HEK293T (cell line): ENCODE data around the gene TRPM3.

Source experiments
- CTCF ChIA-PET: fragments of 350-600 bp; formaldehyde crosslinking; extraction: SDS; loops from one replicate; lab custom pipeline; 2021; ENCODE audit warnings: antibody characterized with exemption, inconsistent platforms; lab: Yijun Ruan, JAX
- POLR2A ChIA-PET: fragments of 350-600 bp; formaldehyde crosslinking; extraction: SDS; loops from one replicate; lab custom pipeline; 2020; ENCODE audit warnings: antibody characterized with exemption, inconsistent platforms; lab: Yijun Ruan, JAX
- DNase-seq: peaks from one replicate; pipeline ENCODE4 v3.0.0; 2012; ENCODE audit warnings: mixed read lengths; ENCODE audit errors: extremely low spot score
- ARNT ChIP-seq: fragments of 450-650 bp; IDR thresholded peaks from 2 replicates; pipeline ENCODE4 v1.6.1; 2017; ENCODE audit warnings: mild to moderate bottlenecking
- BHLHE40 ChIP-seq: fragments of 450-650 bp; IDR thresholded peaks from 2 replicates; pipeline ENCODE4 v1.6.1; 2016; ENCODE audit warnings: mild to moderate bottlenecking, moderate library complexity, borderline replicate concordance
- CTBP1 ChIP-seq: fragments of 450-650 bp; IDR thresholded peaks from 2 replicates; pipeline ENCODE4 v1.6.1; 2016; ENCODE audit warnings: borderline replicate concordance
- ELF4 ChIP-seq: fragments of 450-650 bp; IDR thresholded peaks from 2 replicates; pipeline ENCODE4 v1.6.1; 2017; ENCODE audit warnings: antibody characterized with exemption
- FOXA1 ChIP-seq: fragments of 450-650 bp; IDR thresholded peaks from 2 replicates; pipeline ENCODE4 v1.6.1; 2016; ENCODE audit warnings: mild to moderate bottlenecking
- FOXK2 ChIP-seq: fragments of 450-650 bp; IDR thresholded peaks from 2 replicates; pipeline ENCODE4 v1.6.1; 2016; ENCODE audit warnings: mild to moderate bottlenecking
- FOXM1 ChIP-seq: fragments of 450-650 bp; IDR thresholded peaks from 2 replicates; pipeline ENCODE4 v1.6.1; 2017; ENCODE audit warnings: mild to moderate bottlenecking, borderline replicate concordance
- HDGF ChIP-seq: fragments of 450-650 bp; IDR thresholded peaks from 2 replicates; pipeline ENCODE4 v1.6.1; 2017; ENCODE audit warnings: antibody characterized with exemption, borderline replicate concordance
- L3MBTL2 ChIP-seq: fragments of 450-650 bp; conservative IDR thresholded peaks from 2 replicates; pipeline ENCODE4 v1.6.1; 2016; ENCODE audit warnings: mild to moderate bottlenecking
- LEF1 ChIP-seq: fragments of 450-650 bp; IDR thresholded peaks from 2 replicates; pipeline ENCODE4 v1.6.1; 2017; ENCODE audit warnings: mild to moderate bottlenecking, borderline replicate concordance
- NFRKB ChIP-seq: fragments of 450-650 bp; IDR thresholded peaks from 2 replicates; pipeline ENCODE4 v1.6.1; 2016; ENCODE audit warnings: mild to moderate bottlenecking, moderate library complexity
- SP1 ChIP-seq: fragments of 450-650 bp; IDR thresholded peaks from 2 replicates; pipeline ENCODE4 v1.6.1; 2017
- SUZ12 ChIP-seq: fragments of 450-650 bp; IDR thresholded peaks from 2 replicates; pipeline ENCODE4 v1.6.1; 2016; ENCODE audit warnings: mild to moderate bottlenecking
- TARDBP ChIP-seq: fragments of 450-650 bp; IDR thresholded peaks from 2 replicates; pipeline ENCODE4 v1.6.1; 2016
- ZNF384 ChIP-seq: fragments of 450-650 bp; IDR thresholded peaks from 2 replicates; pipeline ENCODE4 v1.6.1; 2016
- TF ChIP-seq, protein P1 (sequence below): fragments of 450-650 bp; IDR thresholded peaks from 2 replicates; pipeline ENCODE4 v1.6.1; 2016

TRPM3 gene

DNA sequence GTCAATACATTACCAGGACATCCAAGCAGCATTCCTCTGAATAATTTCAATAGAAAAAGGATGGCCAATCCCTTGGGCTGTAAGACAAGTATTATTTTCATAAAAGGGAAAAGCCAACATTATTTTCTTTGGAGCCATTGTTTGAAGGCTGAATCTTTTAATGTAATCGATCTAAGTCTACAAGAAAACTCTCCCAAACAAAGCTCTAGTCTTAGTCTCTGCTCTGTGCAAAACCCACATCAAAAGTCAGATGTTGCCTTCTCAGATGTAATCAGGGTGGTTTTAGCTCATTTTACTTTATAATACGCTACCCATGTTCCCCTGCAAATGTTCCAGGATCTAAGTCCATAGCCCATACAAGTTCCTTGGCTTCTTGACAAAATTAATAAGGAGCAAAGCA lies 325.6 kb downstream of the TRPM3 start:
- no peak for DNase-seq
- ChIA-PET CTCF (no interaction called here), POLR2A (no interaction called here)
- TF ChIP-seq ARNT (no peak), SUZ12 (no peak), ELF4 (no peak)

DNA sequence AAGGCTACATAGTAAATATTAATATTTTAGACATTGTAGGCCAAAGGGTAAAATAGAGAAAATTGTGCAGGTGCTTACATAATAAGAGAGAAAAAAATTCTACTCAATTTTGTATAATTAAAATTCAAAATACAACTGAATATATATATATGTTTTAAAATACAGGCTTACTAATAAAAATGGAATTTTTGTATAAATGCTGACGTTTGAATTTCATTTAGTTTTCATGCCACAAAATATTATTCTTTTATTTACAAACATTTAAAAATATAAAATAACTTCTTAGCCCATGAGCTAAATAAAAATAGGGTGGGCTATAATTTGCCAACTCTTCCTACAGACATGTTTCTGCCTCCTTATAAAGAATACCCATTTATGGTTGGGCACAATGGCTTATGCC lies 328.6 kb downstream of the TRPM3 start:
- ChIA-PET POLR2A (no interaction called here), CTCF (no interaction called here)
- TF ChIP-seq ELF4 (no peak), BHLHE40 (no peak), NFRKB (no peak), FOXM1 (no peak), FOXK2 (no peak), L3MBTL2 (no peak), FOXA1 (no peak), ARNT (no peak)
- DNase-seq = no peak

DNA sequence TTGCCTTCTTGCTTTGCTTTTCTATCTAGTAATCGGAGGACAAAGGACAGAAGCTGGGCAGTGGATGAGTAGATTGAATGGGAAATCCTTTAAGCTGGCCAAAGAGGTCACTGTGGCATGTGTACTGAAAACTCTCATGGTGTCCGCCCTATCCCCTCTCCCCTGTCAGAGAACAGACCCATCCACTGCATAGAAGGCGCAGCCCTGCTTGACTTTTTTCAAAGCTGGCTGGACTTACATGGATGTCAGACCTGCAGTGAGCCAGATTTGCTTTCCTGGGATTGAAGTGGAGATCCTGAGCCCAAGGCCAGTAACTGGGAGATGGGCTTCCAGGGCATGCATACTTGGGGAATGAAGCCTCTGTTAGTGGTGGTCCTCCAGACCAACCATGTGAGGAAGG lies 329.5 kb downstream of the TRPM3 start:
- CTCF ChIA-PET = no interaction called here
- TF ChIP-seq NFRKB = no peak
- TF ChIP-seq SUZ12 = no peak
- TF ChIP-seq ZNF384 = no peak
- TF ChIP-seq CTBP1 = no peak
- no peak for TF ChIP-seq BHLHE40
- no peak for TF ChIP-seq SP1
- no peak for TF ChIP-seq FOXA1
- TF ChIP-seq ARNT = no peak
- TF ChIP-seq HDGF = no peak
- TF ChIP-seq TARDBP = no peak
- no peak for TF ChIP-seq FOXK2
- TF ChIP-seq LEF1 = no peak
- no peak for TF ChIP-seq ELF4
- TF ChIP-seq, protein P1, sequence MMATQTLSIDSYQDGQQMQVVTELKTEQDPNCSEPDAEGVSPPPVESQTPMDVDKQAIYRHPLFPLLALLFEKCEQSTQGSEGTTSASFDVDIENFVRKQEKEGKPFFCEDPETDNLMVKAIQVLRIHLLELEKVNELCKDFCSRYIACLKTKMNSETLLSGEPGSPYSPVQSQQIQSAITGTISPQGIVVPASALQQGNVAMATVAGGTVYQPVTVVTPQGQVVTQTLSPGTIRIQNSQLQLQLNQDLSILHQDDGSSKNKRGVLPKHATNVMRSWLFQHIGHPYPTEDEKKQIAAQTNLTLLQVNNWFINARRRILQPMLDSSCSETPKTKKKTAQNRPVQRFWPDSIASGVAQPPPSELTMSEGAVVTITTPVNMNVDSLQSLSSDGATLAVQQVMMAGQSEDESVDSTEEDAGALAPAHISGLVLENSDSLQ = no peak
- no peak for TF ChIP-seq FOXM1
- TF ChIP-seq L3MBTL2 = no peak

DNA sequence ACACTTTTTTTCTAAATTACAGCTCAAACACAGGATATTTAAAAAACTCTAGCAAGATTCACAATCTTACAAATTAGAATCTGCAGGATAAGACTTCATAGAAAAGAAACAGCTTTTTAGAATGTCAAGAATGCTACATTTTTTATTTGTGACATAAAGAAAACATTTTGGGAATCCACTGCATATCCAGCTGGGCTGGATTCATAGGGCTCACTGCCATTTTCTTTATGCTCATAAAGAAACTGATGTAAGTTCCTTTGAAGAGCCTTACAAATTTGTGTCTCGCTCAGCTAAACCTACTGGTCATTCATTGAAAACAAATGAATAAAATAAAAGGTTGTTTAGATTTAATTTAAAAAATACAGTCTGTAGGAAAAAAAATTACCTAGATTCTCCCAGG lies 332.3 kb downstream of the TRPM3 start:
- ChIA-PET CTCF (no interaction called here), POLR2A (no interaction called here)
- no peak for DNase-seq
- no peak for TF ChIP-seq FOXK2

More for the DNA sequence above, 329.5 kb downstream of the TRPM3 start:
- no peak for DNase-seq
- POLR2A ChIA-PET = no interaction called here

DNA sequence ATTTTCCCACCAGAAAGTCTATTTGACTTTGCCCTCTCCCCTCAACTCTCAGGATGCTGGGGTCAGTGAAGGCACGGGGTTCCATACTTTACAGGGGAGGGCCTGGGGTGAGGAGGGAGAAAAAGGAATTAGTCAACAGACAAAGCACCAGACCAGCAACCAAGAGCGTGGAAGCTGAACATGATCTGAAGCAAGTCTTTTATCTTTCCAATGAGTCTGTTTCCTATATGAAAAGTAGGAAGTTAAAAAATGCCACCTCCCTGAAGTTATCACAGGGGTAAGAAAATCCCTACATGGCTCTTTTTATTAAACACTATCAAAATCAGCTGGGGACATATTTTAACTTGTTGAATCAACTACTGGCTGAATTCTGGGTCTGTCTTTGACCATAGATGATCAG lies 337.0 kb downstream of the TRPM3 start:
- POLR2A ChIA-PET = no interaction called here
- TF ChIP-seq ARNT (no peak), FOXA1 (no peak), L3MBTL2 (no peak), LEF1 (no peak), CTBP1 (no peak), ELF4 (no peak), HDGF (no peak)
- TF ChIP-seq, protein P1 = no peak
- CTCF ChIA-PET = no interaction called here
- no peak for DNase-seq

DNA sequence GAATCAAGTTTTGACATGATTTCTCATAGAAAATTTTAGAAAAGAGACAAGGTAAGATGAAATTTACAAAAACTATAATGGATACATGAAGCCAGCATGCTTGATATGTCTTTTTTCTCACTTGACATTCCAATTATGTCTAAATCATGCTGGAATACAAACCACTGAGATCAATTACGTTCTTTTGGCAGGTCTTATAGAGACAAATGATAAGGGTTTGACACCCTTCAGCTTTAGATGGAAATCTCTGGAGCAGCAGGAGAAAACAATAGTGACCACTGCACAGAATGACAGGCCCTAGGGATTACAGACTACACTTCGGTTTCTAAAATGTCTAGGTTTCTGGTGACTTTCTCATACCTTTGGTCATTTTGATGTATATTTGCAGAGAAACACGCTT lies 342.9 kb downstream of the TRPM3 start:
- ChIA-PET POLR2A (no interaction called here), CTCF (no interaction called here)
- no peak for DNase-seq
- TF ChIP-seq L3MBTL2 (no peak), CTBP1 (no peak), SUZ12 (no peak), NFRKB (no peak)

DNA sequence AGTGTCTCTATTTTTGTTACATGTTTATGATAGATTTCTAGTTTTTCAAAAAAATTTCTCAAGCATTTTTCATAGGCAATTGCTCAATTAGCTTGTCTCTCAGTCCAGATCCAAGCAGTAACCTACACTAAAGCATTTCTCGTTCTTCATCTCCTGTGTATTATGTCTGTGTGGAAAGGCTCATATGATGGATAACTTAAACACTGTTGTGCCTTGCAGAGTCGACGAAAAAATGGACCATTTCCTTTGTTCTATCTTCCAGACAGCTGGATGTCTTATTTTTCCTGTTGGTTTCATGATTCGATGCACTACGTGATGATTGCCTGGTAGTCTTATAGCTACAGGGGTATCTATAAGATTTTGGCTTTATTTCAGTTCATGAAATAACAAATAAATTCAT lies 347.8 kb downstream of the TRPM3 start:
- ChIA-PET POLR2A (no interaction called here), CTCF (no interaction called here)
- DNase-seq = no peak
- TF ChIP-seq BHLHE40 (no peak), SP1 (no peak), HDGF (no peak), NFRKB (no peak), SUZ12 (no peak), CTBP1 (no peak), L3MBTL2 (no peak), FOXK2 (no peak), LEF1 (no peak), ELF4 (no peak), TARDBP (no peak), FOXM1 (no peak)
- TF ChIP-seq, protein P1 = no peak
